Left cardiac atrium (tissue), 4 donors: ENCODE measurements around the gene DTX3L. TPM values are rescaled to one million over a fixed set of nuclear protein-coding genes. Genes with fewer than 3 reads are reported as not detected.
"Not testable (repeated sequence)": the region's sequence is repeated elsewhere in the genome, so short reads cannot be mapped to it uniquely, and the experiment has no call there.

Experiments
- ATAC-seq, 2 donors: fragments of 200-7000 bp; cut with Tn5 transposase; one replicate each; pipeline ENCODE4 v1.9.1; 2020; ENCODE audit warnings: mild to moderate bottlenecking in 2 of 2, moderate library complexity in 2 of 2
- DNase-seq: peaks from one replicate; pipeline ENCODE4 v3.0.0-alpha.2; 2020
- intact Hi-C, 2 donors: fragments of 100-400 bp; cut with DNase I; formaldehyde crosslinking; loops; one replicate each; pipeline versions ENCODE4 v1.14.1 to v1.15.1; 2022 to 2023
- total RNA-seq, 2 donors: library from RNA; stranded (reverse); fragmentation: NEBNext Ultra II Directional; extraction: Animal tissue kit (Norgen Biotek cat#: 25700); gene quantifications; one replicate each; pipeline ENCODE4 v1.2.1, GENCODE V29; 2021
- donor health status: DM: no; HTN: yes; CAD: no.
- donor health status: DM: no; HTN: yes; CAD: no; lungs with severe emphysema.
- donor health status: DM: yes; HTN: yes; CAD: no.
- donor health status: Dilated cardiomyopathy.

Gene DTX3L
- total RNA-seq, 2 donors from 2014 or later = 13.6 to 25.0 TPM

DNA sequence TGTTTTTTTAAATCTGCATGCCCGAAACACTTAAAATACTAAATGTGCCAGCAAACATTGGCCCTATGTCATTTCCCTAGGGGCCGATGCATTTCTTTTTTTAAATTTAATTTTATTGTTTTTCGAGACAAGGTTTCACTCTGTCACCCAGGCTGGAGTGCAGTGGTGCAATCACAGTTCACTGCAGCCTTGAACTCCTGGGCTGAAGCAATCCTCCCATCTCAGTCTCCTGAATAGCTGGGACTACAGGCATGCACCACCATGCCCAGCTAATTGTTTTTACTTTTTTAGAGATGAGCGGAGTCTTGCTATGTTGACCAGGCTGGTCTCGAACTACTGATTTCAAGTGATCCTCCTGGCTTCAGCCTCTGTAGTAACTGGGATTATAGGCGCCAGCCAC, 5.5 kb upstream of the DTX3L start:
- ATAC-seq (no peak), DNase-seq (no peak)
- intact Hi-C loops = no loop called here

- ATAC-seq (no peak), DNase-seq (no peak)
- intact Hi-C loops = loop anchor here (2.0 to 5.0 kb wide), 2 partner anchors 117 to 119 kb away; no protein-coding TSS in a partner anchor
Measured at GRCh38 chr3:122559906-122560305, 4.2 kb upstream of the DTX3L start.

GRCh38 chr3:122560680-122561079, 3.5 kb upstream of the DTX3L start:
- intact Hi-C loops = loop anchor here (2.0 to 5.0 kb wide), 2 partner anchors 117 to 118 kb away; no protein-coding TSS in a partner anchor
- DNase-seq = no peak
- ATAC-seq = no peak

DNA sequence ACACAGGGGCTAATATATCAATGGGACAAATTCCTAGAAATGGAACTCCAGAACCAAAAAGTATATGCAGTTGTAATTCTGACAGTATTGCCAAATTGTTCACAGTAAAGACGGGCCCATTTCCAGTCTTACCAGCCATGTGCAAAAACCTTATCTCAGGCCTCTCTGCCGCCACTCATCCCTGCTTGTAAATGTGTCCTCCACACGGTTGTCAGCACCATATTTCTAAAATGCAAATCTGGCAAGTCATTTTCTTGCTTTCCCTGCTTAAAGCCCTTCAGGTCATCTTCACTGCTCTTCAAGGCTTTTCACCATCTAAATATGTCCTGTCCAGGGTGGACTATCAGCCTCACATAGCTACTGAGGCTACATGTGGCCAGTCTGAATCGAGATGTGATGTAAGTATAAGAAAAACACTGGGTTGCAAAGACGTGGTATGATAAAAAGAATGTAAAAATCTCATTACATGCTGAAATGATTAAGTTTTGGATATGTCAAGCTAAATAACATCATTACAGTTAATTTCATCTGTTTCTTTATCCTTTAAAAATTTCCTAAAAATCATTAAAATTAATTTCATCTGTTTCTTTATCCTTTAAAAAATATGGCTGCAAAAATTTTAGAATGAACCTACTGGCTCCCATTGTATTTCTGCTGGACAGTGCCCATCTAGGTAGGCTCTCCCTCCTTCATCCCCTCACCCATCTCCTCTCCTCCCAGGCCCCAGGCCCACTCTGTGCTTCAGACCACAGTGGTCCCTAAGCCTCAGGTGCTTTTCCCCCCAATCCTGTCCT, 1.0 kb upstream of the DTX3L start:
- intact Hi-C loops = loop anchor here in 1 of 2 donors (5.0 kb wide), 1 partner anchor 114 kb away; no protein-coding TSS in a partner anchor
- no peak for DNase-seq
- ATAC-seq = no peak

GRCh38 chr3:122563717-122564025, 467 bp upstream of the DTX3L start:
- DNase-seq (no peak), ATAC-seq (peak; percentile 9 to 32)
- intact Hi-C loops = loop anchor here in 1 of 2 donors (5.0 kb wide), 1 partner anchor 114 kb away; no protein-coding TSS in a partner anchor

DNA sequence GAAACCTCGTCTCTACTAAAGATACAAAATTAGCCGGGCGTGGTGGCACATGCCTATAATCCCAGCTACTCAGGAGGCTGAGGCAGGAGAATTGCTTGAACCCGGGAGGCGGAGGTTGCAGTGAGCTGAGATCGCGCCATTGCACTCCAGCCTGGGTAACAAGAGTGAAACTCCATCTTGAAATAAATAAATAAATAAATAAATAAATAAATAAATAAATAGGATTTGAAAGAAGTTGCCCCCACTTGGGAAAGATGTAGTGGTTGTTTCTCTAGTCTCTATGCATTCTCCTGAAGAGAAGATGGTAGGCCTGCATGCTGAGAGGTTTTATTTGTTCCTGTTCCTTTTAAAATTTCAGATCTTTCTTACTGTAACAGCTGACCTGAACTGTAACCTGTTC, 4.0 kb downstream of the DTX3L start:
- DNase-seq, intact Hi-C loops: not testable (repeated sequence)

DNA sequence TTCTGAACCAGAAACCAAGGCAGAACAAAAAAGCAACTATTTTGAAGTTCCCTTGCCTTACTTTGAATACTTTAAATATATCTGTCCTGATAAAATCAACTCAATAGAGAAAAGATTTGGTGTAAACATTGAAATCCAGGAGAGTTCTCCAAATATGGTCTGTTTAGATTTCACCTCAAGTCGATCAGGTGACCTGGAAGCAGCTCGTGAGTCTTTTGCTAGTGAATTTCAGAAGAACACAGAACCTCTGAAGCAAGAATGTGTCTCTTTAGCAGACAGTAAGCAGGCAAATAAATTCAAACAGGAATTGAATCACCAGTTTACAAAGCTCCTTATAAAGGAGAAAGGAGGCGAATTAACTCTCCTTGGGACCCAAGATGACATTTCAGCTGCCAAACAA, 4.6 kb downstream of the DTX3L start:
- intact Hi-C loops = no loop called here
- no peak for ATAC-seq

More for the DNA sequence above, 4.0 kb downstream of the DTX3L start:
- ATAC-seq = not testable (repeated sequence)

GRCh38 chr3:122572940-122573412, 8.8 kb downstream of the DTX3L start:
- ATAC-seq = peak; percentile 25 to 84
- intact Hi-C loops = no loop called here

More for the DNA sequence above, 4.6 kb downstream of the DTX3L start:
- no peak for DNase-seq

DNA sequence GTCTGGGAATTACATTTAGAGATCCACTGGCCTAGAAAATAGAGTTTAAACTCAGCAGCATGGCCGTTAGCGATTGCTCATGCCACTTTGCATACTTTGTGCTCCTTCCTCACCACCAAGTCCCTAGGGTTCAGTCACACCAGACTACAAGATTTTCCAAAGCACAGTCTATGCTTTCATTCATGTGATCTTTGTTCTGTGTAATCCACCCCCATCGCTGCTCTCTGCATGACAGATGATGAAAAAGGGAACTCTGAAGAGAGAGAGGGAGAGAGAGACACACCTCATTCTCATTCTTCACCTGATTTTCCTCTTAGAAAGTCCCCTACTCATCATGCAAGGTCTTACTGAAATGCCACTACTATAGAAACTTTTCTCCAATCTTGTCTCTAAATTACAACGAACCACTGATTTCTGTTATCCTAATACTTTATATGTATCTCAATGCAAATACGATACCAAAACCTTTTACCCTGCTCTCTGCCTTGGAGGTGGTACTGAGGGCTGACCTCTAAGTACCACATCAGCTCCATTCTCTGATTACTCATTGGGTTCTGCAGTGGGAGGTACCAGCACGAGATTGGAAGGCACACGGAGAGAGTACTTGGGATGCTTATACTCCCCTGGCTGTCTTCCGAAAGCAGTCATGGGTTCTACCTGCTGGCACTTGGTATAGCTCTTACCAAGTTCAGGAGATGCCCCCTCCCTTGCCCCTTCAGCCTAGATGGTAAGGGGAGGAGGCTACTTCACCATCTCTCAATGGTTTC, 12.2 kb downstream of the DTX3L start:
- intact Hi-C loops = no loop called here
- no peak for ATAC-seq
- no peak for DNase-seq

More at GRCh38 chr3:122572940-122573412, 8.8 kb downstream of the DTX3L start:
- peak; percentile 24 for DNase-seq

DNA sequence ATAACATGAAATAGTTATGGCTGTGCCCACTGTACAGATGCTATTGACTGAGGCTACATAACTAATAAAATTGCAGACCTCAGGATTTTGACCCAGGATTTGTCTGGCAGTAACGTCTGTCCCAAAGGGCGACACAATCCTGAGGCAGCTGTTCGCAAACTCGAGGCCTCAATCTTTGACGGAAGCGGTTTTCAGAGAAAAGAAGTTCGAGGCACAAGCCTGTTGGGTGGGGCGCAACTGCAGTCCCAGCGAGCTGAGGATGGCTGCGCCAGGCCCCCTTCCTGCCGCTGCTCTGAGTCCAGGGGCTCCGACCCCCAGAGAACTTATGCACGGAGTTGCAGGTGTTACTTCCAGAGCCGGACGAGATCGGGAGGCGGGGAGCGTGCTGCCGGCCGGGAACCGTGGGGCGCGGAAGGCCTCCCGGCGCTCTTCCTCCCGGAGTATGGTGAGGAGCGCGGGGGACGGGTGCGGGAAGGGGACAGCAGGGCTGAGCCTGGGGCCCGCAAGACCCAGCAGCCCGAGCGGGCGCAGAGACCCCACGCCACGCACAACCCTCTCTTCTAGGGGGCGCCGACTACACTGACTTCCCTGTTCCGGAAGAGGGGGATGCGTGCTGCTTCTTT, 13.4 kb downstream of the DTX3L start, which contains the start of gene PARP15:
TSS of gene PARP15 (plus strand) at position 242 of the 623 bp plus-strand sequence. CDS start at position 260, 18 bp downstream.
- intact Hi-C loops = no loop called here
- ATAC-seq = peak; percentile 56 to 65
- DNase-seq = peak; percentile 28

- ATAC-seq = no peak
- DNase-seq = no peak
- intact Hi-C loops = no loop called here
Measured at GRCh38 chr3:122578069-122578740, 14.1 kb downstream of the DTX3L start.

DNA sequence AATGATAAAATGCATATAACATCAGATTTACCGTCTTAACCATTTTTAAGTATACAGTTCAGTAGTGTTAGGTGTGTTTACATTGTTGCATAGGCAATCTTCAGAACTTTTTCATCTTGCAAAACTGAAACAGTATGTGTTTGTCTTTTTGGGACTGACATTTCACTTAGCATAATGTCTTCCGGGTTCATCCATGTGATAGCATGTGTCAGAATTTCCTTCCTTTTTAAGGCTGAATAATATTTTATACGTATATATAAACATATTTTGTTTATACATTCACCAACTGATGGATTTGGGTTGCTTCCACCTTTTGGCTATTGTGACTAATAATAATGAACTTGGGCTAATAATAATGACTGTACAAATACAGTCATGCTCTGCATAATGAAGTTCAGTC, 16.3 kb downstream of the DTX3L start:
- intact Hi-C loops = no loop called here

DNA sequence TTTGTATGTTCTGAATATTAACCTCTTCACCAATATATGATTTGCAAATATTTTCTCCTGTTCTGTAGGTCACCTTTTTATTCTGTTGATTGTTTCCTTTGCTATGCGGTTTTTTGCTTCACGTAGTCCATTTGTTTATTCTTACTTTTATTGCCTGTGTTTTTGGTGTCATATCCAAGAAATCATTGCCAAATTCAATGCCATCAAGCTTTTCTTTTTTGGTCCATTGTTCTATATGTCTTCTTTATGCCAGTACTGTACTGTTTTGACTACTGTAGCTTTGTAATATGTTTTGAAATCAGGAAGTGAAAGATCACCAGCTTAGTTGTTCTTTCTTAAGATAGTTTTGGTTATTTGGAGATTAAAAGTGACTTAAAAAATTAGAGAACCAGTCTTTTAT, 17.5 kb downstream of the DTX3L start:
- ATAC-seq (no peak), DNase-seq (no peak)
- intact Hi-C loops = no loop called here

More for the DNA sequence above, 16.3 kb downstream of the DTX3L start:
- no peak for DNase-seq
- ATAC-seq = no peak

DNA sequence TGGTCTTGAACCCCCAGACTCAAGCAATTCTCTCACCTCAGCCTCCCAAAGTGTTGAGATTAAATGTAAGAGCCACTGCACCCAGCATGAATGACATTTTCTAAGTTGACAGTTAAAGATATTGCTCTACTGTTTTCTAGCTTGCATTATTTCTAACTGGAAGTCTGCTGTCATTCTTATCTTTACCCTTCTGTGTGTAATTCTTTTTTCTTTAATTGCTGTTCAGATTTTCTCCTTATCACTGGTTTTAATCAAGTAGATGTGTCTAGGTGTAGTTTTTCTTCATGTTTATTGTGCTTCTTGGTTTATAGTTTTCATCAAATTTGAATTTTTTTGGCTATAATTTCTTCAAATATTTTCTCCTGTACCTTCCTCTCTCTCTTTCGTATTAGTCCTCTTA, 18.3 kb downstream of the DTX3L start:
- DNase-seq = no peak
- no peak for ATAC-seq
- intact Hi-C loops = no loop called here

- intact Hi-C loops = no loop called here
- ATAC-seq = no peak
- no peak for DNase-seq
Measured at GRCh38 chr3:122586098-122586497, 22.0 kb downstream of the DTX3L start.

GRCh38 chr3:122586773-122587485, 22.8 kb downstream of the DTX3L start:
- ATAC-seq (no peak), DNase-seq (no peak)
- intact Hi-C loops = no loop called here

DNA sequence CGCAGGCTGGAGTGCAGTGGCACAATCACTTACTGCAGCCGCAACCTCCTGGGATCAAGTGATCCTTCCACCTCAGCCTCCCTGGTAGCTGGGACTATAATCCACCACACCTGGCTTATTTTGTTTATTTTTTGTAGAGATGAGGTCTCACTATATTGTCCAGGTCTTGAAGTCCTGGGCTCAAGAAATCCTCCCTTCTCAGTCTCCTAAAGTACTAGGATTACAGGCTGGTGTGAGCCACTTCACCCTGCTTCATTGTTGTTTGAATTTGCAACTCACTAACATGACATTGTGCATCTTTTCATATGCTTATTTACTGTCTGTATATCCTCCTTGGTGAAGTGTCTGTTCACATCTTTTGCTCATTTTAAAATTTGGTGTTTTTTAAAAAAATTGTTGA, 23.4 kb downstream of the DTX3L start:
- ATAC-seq (no peak), DNase-seq (no peak)
- intact Hi-C loops = no loop called here

DNA sequence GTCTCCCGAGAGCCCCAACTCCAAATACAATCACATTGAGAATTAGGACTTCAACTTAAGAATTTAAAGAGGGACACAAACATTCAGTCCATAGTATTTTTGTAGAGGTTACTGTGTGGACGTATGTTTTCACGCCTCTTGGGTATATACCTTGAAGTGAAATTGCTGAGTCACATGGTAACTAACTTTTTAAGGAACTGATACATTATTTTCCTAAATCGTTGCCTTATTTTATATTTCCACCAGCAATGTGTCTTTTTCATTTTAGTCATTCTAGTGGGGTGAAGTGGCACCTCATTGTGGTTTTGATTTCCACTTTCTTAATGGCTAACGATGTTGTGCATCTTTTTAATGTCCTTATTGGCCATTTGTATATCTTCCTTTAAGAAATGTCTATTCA, 25.2 kb downstream of the DTX3L start:
- ATAC-seq (no peak), DNase-seq (no peak)
- intact Hi-C loops = no loop called here
